T-cell (primary cell): Measurements from ENCODE around the gene AADAT. TPM values are rescaled to one million over a fixed set of nuclear protein-coding genes. Genes with fewer than 3 reads are reported as not detected.

Experiments
- ATAC-seq, 4 experiments: fragments of 200-7000 bp in 3 of 4; fragments of 150-1000 bp in 1 of 4; cut with Tn5 transposase; replicated peaks in 1 of 4; 1 replicate in 3 of 4; 2 replicates in 1 of 4; pipeline ENCODE4 v1.10.0; 2021; ENCODE audit warnings: moderate library complexity in 3 of 4, mild to moderate bottlenecking in 2 of 4, moderate number of reproducible peaks in 1 of 4
- CTCF ChIA-PET, 2 donors: fragments of 300-600 bp; sonication (Branson Sonifier 250); formaldehyde crosslinking; loops; one replicate each; lab custom pipeline; 2022; ENCODE audit warnings: antibody characterized with exemption in 2 of 2; lab: Charles Lee
- POLR2A ChIA-PET, 2 donors: fragments of 300-600 bp; sonication (Branson Sonifier 250); formaldehyde crosslinking; loops; one replicate each; lab custom pipeline; 2022; ENCODE audit warnings: antibody characterized with exemption in 2 of 2; lab: Charles Lee
- DNase-seq, 35 experiments: peaks; one replicate each; pipeline versions ENCODE4 v3.0.0 to v3.0.0-alpha.2; 2013 to 2023
- H3K27ac ChIP-seq: one replicate; pipeline ENCODE4 v1.5.1; 2013; ENCODE audit warnings: low read length
- H3K27me3 ChIP-seq, 2 experiments: replicated peaks in 1 of 2; 1 replicate in 1 of 2; 2 replicates in 1 of 2; pipeline versions ENCODE4 v1.6.1 to v1.7.0; 2013; ENCODE audit warnings: low read length in 1 of 2, mixed read lengths in 1 of 2; ENCODE audit not compliant: control insufficient read depth in 2 of 2, insufficient read depth in 2 of 2; ENCODE audit errors: extremely low read depth in 1 of 2
- H3K36me3 ChIP-seq, 2 donors: 1 replicate in 1 of 2; 2 replicates in 1 of 2; pipeline versions ENCODE4 v1.6.1 to v1.7.0; 2013; ENCODE audit warnings: low read length in 1 of 2; ENCODE audit not compliant: control insufficient read depth in 2 of 2, insufficient read depth in 1 of 2; ENCODE audit errors: extremely low read depth in 1 of 2
- H3K4me1 ChIP-seq, 2 experiments: 1 replicate in 1 of 2; 2 replicates in 1 of 2; pipeline versions ENCODE4 v1.6.1 to v1.7.0; 2013; ENCODE audit warnings: low read length in 2 of 2, mixed read lengths in 1 of 2; ENCODE audit not compliant: insufficient read depth in 2 of 2, control insufficient read depth in 1 of 2; ENCODE audit errors: extremely low read depth in 1 of 2
- H3K4me3 ChIP-seq, 2 donors: 1 replicate in 1 of 2; 2 replicates in 1 of 2; pipeline versions ENCODE4 v1.5.1 to v1.7.0; 2013; ENCODE audit warnings: mild to moderate bottlenecking in 2 of 2, low read length in 1 of 2, moderate library complexity in 1 of 2; ENCODE audit not compliant: control insufficient read depth in 1 of 2; ENCODE audit errors: extremely low read depth in 1 of 2
- H3K9me3 ChIP-seq: 2 replicates; pipeline ENCODE4 v1.7.0; 2013
- H3K27ac Mint-ChIP-seq, 2 donors: one replicate each; pipeline ENCODE4 v1.8.0; 2020 to 2021; ENCODE audit warnings: mild to moderate bottlenecking in 2 of 2, mixed read lengths in 2 of 2
- H3K27me3 Mint-ChIP-seq, 2 donors: one replicate each; pipeline ENCODE4 v1.8.0; 2021 to 2022; ENCODE audit warnings: mixed read lengths in 2 of 2
- H3K36me3 Mint-ChIP-seq: one replicate; pipeline ENCODE4 v1.8.0; 2021; ENCODE audit warnings: mixed read lengths
- H3K4me1 Mint-ChIP-seq, 3 donors: one replicate each; pipeline ENCODE4 v1.8.0; 2020 to 2022; ENCODE audit warnings: mixed read lengths in 3 of 3, mild to moderate bottlenecking in 1 of 3
- H3K4me3 Mint-ChIP-seq, 3 donors: one replicate each; pipeline ENCODE4 v1.8.0; 2020 to 2022; ENCODE audit warnings: mild to moderate bottlenecking in 3 of 3, mixed read lengths in 3 of 3, moderate library complexity in 3 of 3
- H3K9me3 Mint-ChIP-seq, 3 donors: one replicate each; pipeline ENCODE4 v1.8.0; 2020 to 2022; ENCODE audit warnings: mixed read lengths in 3 of 3
- WGBS: methylation state at CpG from one replicate; pipeline ENCODE4 v1.1.5; 2013; ENCODE audit warnings: missing lambda C conversion rate; ENCODE audit not compliant: insufficient coverage; 5-methylcytosine and 5-hydroxymethylcytosine counted together
- total RNA-seq, 35 experiments: library from RNA in 6 of 35; stranded (reverse) in 6 of 35; fragments of 120-200 nt in 1 of 35; gene quantifications; one replicate each; pipeline versions ENCODE4 v1.2.1 to v1.2.4 and lab custom pipeline; 2013 to 2026

Gene AADAT
- total RNA-seq, 5 donors from 2014 or later (not counting 1 experiment from before 2014, with no cell fraction given) = not detected

DNA sequence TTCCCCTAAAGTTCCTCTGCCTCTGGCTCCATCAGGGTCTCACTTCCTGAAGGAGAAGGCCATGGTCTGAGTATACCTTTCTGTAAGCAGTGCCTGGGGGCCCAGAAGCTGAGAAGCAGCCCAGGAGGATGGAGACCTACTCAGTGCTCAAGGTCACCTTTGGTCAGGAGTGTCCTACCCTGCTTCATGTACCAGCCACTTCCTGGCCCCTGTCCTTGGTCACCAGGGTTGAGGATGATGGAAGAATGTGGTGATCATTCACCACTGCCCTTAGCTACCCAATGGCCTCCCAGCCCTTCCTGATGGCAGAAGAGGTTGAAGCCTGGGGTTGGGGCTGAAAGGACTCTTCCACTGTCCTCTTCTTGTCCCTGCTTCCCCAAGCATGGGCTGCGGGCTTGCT is 54.5 kb downstream of the AADAT start:
- no CpG with 5 or more reads among the region's 1 CpG for WGBS
- DNase-seq (no peak), ATAC-seq (no peak)
- Mint-ChIP-seq H3K27ac (no peak overlapping the region), H3K4me1 (no peaks in the 10 kb centered on the region), H3K27me3 (peaks cover 0 to 8% of the 10 kb centered on the region in 2 donors), H3K36me3 (no peaks in the 10 kb centered on the region), H3K9me3 (no peaks in the 10 kb centered on the region), H3K4me3 (no peak overlapping the region)
- Histone ChIP-seq H3K27ac (no peak overlapping the region), H3K4me1 (no peaks in the 10 kb centered on the region), H3K36me3 (no peaks in the 10 kb centered on the region), H3K9me3 (no peaks in the 10 kb centered on the region), H3K27me3 (peaks cover 0 to 8% of the 10 kb centered on the region in 2 experiments), H3K4me3 (no peak overlapping the region)
- CTCF ChIA-PET = no interaction called here
- POLR2A ChIA-PET = no interaction called here

DNA sequence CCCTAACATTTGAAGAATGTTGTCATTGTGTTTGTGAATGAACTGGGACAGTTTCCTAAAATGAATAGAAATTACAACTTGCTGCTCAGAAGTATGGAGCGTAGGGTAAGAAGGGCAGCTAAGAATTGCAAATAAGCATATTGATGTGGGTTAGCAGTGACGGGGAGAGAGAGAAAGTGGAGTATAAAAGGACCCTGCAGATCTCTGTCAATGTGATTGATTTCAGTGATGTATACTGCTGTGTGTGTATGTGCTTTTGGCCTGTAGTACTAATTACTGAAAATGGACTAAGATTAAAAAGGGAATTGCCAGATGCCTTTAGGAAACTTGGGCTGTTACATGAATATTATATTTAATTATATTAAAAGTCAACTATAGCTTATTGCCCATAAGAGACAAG is 55.8 kb downstream of the AADAT start:
- DNase-seq (no peak), ATAC-seq (no peak)
- WGBS = 95% methylated on average over 2 of the region's 2 CpGs
- Mint-ChIP-seq H3K36me3 (no peaks in the 10 kb centered on the region), H3K4me3 (no peak overlapping the region), H3K4me1 (no peaks in the 10 kb centered on the region), H3K27me3 (peaks cover 3 to 10% of the 10 kb centered on the region in 2 donors), H3K9me3 (no peaks in the 10 kb centered on the region), H3K27ac (no peak overlapping the region)
- Histone ChIP-seq H3K27ac (no peak overlapping the region), H3K9me3 (no peaks in the 10 kb centered on the region), H3K4me1 (no peaks in the 10 kb centered on the region), H3K27me3 (peaks cover 0 to 8% of the 10 kb centered on the region in 2 experiments), H3K36me3 (no peaks in the 10 kb centered on the region), H3K4me3 (no peak overlapping the region)
- POLR2A ChIA-PET = no interaction called here
- CTCF ChIA-PET = interaction anchor here (0.5 to 1.1 kb wide), 5 partner anchors 70 to 1121 kb away, joined by 3 to 4 read pairs (median 3); no protein-coding TSS in a partner anchor

- POLR2A ChIA-PET = no interaction called here
Observed at GRCh38 chr4:170030121-170030520, 59.6 kb downstream of the AADAT start.

GRCh38 chr4:170027181-170027829 is 62.5 kb downstream of the AADAT start:
- H3K9me3 ChIP-seq = no peaks in the 10 kb centered on the region
- no peaks in the 10 kb centered on the region for H3K9me3 Mint-ChIP-seq
- ATAC-seq (peak; percentile 68 to 73 (median 70)), DNase-seq (peak; percentile 63 to 92 (median 81))
- peak overlapping the region; percentile 82 to 96 for H3K4me3 ChIP-seq
- peak overlapping the region; percentile 78 to 80 for H3K27ac Mint-ChIP-seq
- H3K4me3 Mint-ChIP-seq = peak overlapping the region; percentile 87 to 91 (median 87)
- ChIA-PET CTCF (interaction anchor here (0.6 to 0.7 kb wide), 2 partner anchors 260 to 1720 kb away, joined by 4 to 6 read pairs; no protein-coding TSS in a partner anchor), POLR2A (interaction anchor here (0.5 to 0.9 kb wide), 4 partner anchors 217 to 1111 kb away, joined by 3 to 8 read pairs (median 4); no protein-coding TSS in a partner anchor)
- H3K36me3 Mint-ChIP-seq = no peaks in the 10 kb centered on the region
- peaks cover 12 to 17% (median 12%) of the 10 kb centered on the region in 3 donors for H3K4me1 Mint-ChIP-seq
- peaks cover 3 to 18% of the 10 kb centered on the region in 2 donors for H3K27me3 Mint-ChIP-seq
- H3K27ac ChIP-seq = peak overlapping the region; percentile 54
- peaks cover 2 to 15% of the 10 kb centered on the region in 2 experiments for H3K27me3 ChIP-seq
- H3K36me3 ChIP-seq = no peaks in the 10 kb centered on the region
- WGBS = 0% methylated on average over 31 of the region's 37 CpGs
- H3K4me1 ChIP-seq = peaks cover 4 to 15% of the 10 kb centered on the region in 2 experiments

More at GRCh38 chr4:170030121-170030520, 59.6 kb downstream of the AADAT start:
- no CpG with 5 or more reads among the region's 1 CpG for WGBS
- CTCF ChIA-PET = no interaction called here
- Histone ChIP-seq H3K4me1 (peaks cover 3 to 15% of the 10 kb centered on the region in 2 experiments), H3K9me3 (no peaks in the 10 kb centered on the region), H3K27ac (no peak overlapping the region), H3K36me3 (no peaks in the 10 kb centered on the region), H3K4me3 (no peak overlapping the region), H3K27me3 (peaks cover 2 to 20% of the 10 kb centered on the region in 2 experiments)
- H3K27ac Mint-ChIP-seq = no peak overlapping the region
- peaks cover 12 to 14% (median 12%) of the 10 kb centered on the region in 3 donors for H3K4me1 Mint-ChIP-seq
- ATAC-seq = no peak
- H3K4me3 Mint-ChIP-seq = no peak overlapping the region
- no peak for DNase-seq
- H3K27me3 Mint-ChIP-seq = peaks cover 3 to 15% of the 10 kb centered on the region in 2 donors
- H3K9me3 Mint-ChIP-seq = no peaks in the 10 kb centered on the region
- H3K36me3 Mint-ChIP-seq = no peaks in the 10 kb centered on the region

GRCh38 chr4:170026253-170027021 is 63.3 kb downstream of the AADAT start, which contains the start of gene MFAP3L:
MFAP3L (minus strand) TSS chr4:170026395; CDS start chr4:170005877, 20,518 bp downstream.
- H3K9me3 Mint-ChIP-seq = no peaks in the 10 kb centered on the region
- peak within 1 kb of the TSS; percentile 87 to 91 (median 90) for H3K4me3 Mint-ChIP-seq
- H3K27me3 ChIP-seq = peaks cover 2 to 15% of the 10 kb centered on the region in 2 experiments
- DNase-seq (peak; percentile 39 to 89 (median 64)), ATAC-seq (peak; percentile 78 to 84 (median 82))
- peak within 1 kb of the TSS; percentile 82 to 96 for H3K4me3 ChIP-seq
- no peaks in the 10 kb centered on the region for H3K36me3 ChIP-seq
- WGBS = under 1% methylated on average over 83 of the region's 86 CpGs
- ChIA-PET CTCF (interaction anchor here in 1 of 2 donors (0.5 kb wide), 1 partner anchor 1016 kb away, joined by 3 read pairs; the partner anchor contains the start of gene CBR4), POLR2A (interaction anchor here in 1 of 2 donors (0.5 kb wide), 1 partner anchor 1110 kb away, joined by 8 read pairs; no protein-coding TSS in a partner anchor)
- H3K4me1 ChIP-seq = peaks cover 4 to 15% of the 10 kb centered on the region in 2 experiments
- peak within 1 kb of the TSS; percentile 54 for H3K27ac ChIP-seq
- H3K27ac Mint-ChIP-seq = peak within 1 kb of the TSS; percentile 78 to 84
- no peaks in the 10 kb centered on the region for H3K36me3 Mint-ChIP-seq
- H3K4me1 Mint-ChIP-seq = peaks cover 12 to 17% (median 12%) of the 10 kb centered on the region in 3 donors
- peaks cover 3 to 18% of the 10 kb centered on the region in 2 donors for H3K27me3 Mint-ChIP-seq
- H3K9me3 ChIP-seq = no peaks in the 10 kb centered on the region
